ACC112 (cell line): ENCODE measurements around the gene DBR1.

Experiments
- H2AFZ ChIP-seq: fragments of 200-600 bp; sonication (generic); one replicate; pipeline ENCODE4 v1.6.0; 2017; ENCODE audit warnings: antibody characterized with exemption, low read length; ENCODE audit not compliant: unreplicated experiment
- H3K27ac ChIP-seq: fragments of 200-600 bp; sonication (generic); 2 replicates; pipeline ENCODE4 v1.5.1; 2014; ENCODE audit warnings: low read depth, mild to moderate bottlenecking, antibody characterized with exemption, low read length, moderate library complexity
- H3K27me3 ChIP-seq: fragments of 200-600 bp; sonication (generic); 2 replicates; pipeline ENCODE4 v1.6.1; 2014; ENCODE audit warnings: mild to moderate bottlenecking, antibody characterized with exemption, low read length, moderate library complexity, mixed read lengths; ENCODE audit not compliant: insufficient read depth
- H3K36me3 ChIP-seq: fragments of 200-600 bp; sonication (generic); 2 replicates; pipeline ENCODE4 v1.6.1; 2016; ENCODE audit warnings: mild to moderate bottlenecking, antibody characterized with exemption, low read length, moderate library complexity, mixed read lengths; ENCODE audit not compliant: insufficient read depth
- H3K4me1 ChIP-seq: fragments of 200-600 bp; sonication (generic); one replicate; pipeline ENCODE4 v1.6.1; 2016; ENCODE audit warnings: low read length, mixed read lengths; ENCODE audit not compliant: insufficient read depth, unreplicated experiment, control insufficient read depth
- H3K4me3 ChIP-seq: fragments of 200-600 bp; sonication (generic); 2 replicates; pipeline ENCODE4 v1.5.1; 2014; ENCODE audit warnings: mild to moderate bottlenecking, low read depth, low read length
- H3K79me2 ChIP-seq: fragments of 200-600 bp; sonication (generic); one replicate; pipeline ENCODE4 v1.6.0; 2016; ENCODE audit warnings: low read length; ENCODE audit not compliant: control insufficient read depth, unreplicated experiment, insufficient read depth

Gene DBR1

GRCh38 chr3:138124188-138124587 is 50.5 kb downstream of the DBR1 start:
- peaks cover 19% of the 10 kb centered on the region for H3K4me1 ChIP-seq
- H3K27ac ChIP-seq: no peak overlapping the region
- H3K4me3 ChIP-seq: no peak overlapping the region
- no peaks in the 10 kb centered on the region for H3K79me2 ChIP-seq
- H3K36me3 ChIP-seq: no peaks in the 10 kb centered on the region
- no peaks in the 10 kb centered on the region for H3K27me3 ChIP-seq
- no peak overlapping the region for H2AFZ ChIP-seq

- Histone ChIP-seq H2AFZ (peak overlapping the region; percentile 45), H3K79me2 (peaks cover 5% of the 10 kb centered on the region), H3K36me3 (no peaks in the 10 kb centered on the region), H3K4me1 (peaks cover 4% of the 10 kb centered on the region), H3K27me3 (no peaks in the 10 kb centered on the region), H3K27ac (no peak overlapping the region), H3K4me3 (no peak overlapping the region)
Measured at GRCh38 chr3:138119423-138119766, 55.3 kb downstream of the DBR1 start.

GRCh38 chr3:138118612-138119422 is 55.9 kb downstream of the DBR1 start:
- Histone ChIP-seq H3K36me3 (no peaks in the 10 kb centered on the region), H3K4me3 (no peak overlapping the region), H3K79me2 (peaks cover 11% of the 10 kb centered on the region), H3K4me1 (peaks cover 9% of the 10 kb centered on the region), H3K27me3 (no peaks in the 10 kb centered on the region), H2AFZ (peak overlapping the region; percentile 45), H3K27ac (no peak overlapping the region)

GRCh38 chr3:138114988-138115971 is 59.4 kb downstream of the DBR1 start, which contains the start of gene DZIP1L:
Gene DZIP1L (minus strand): TSS chr3:138115608. CDS start chr3:138103971, 11,637 bp downstream.
- Histone ChIP-seq H3K4me1 (peaks cover 20% of the 10 kb centered on the region), H3K79me2 (peaks cover 40% of the 10 kb centered on the region), H2AFZ (peak within 1 kb of the TSS; percentile 64), H3K36me3 (peaks cover 8% of the 10 kb centered on the region; the same call in 1 of the 2 replicates), H3K27ac (peak within 1 kb of the TSS; percentile 62), H3K27me3 (no peaks in the 10 kb centered on the region), H3K4me3 (peak within 1 kb of the TSS; percentile 86)

GRCh38 chr3:138114431-138114918 is 60.2 kb downstream of the DBR1 start:
- Histone ChIP-seq H3K79me2 (peaks cover 40% of the 10 kb centered on the region), H3K4me3 (peak overlapping the region; percentile 86), H3K27ac (peak overlapping the region; percentile 62)

GRCh38 chr3:138113326-138113725 is 61.4 kb downstream of the DBR1 start:
- H3K79me2 ChIP-seq: peaks cover 51% of the 10 kb centered on the region
- H2AFZ ChIP-seq: no peak overlapping the region
- no peaks in the 10 kb centered on the region for H3K27me3 ChIP-seq
- peaks cover 8% of the 10 kb centered on the region; the same call in 1 of the 2 replicates for H3K36me3 ChIP-seq
- H3K4me1 ChIP-seq: peaks cover 17% of the 10 kb centered on the region
- peak overlapping the region; percentile 31 for H3K27ac ChIP-seq
- H3K4me3 ChIP-seq: peak overlapping the region; percentile 86

More at GRCh38 chr3:138114431-138114918, 60.2 kb downstream of the DBR1 start:
- H3K36me3 ChIP-seq: peaks cover 8% of the 10 kb centered on the region; the same call in 1 of the 2 replicates
- H3K27me3 ChIP-seq: no peaks in the 10 kb centered on the region
- peak overlapping the region; percentile 64 for H2AFZ ChIP-seq
- peaks cover 20% of the 10 kb centered on the region for H3K4me1 ChIP-seq

GRCh38 chr3:138112362-138112761 is 62.4 kb downstream of the DBR1 start:
- Histone ChIP-seq H3K36me3 (peaks cover 8% of the 10 kb centered on the region; the same call in 1 of the 2 replicates), H2AFZ (no peak overlapping the region), H3K4me1 (peaks cover 17% of the 10 kb centered on the region), H3K27me3 (no peaks in the 10 kb centered on the region), H3K4me3 (no peak overlapping the region), H3K27ac (no peak overlapping the region), H3K79me2 (peaks cover 53% of the 10 kb centered on the region)
